AG04450 (cell line): ENCODE measurements around the gene ILKAP. TPM values are rescaled to one million over a fixed set of nuclear protein-coding genes. Genes with fewer than 3 reads are reported as not detected.

Experiments
- CTCF ChIA-PET: fragments of 300-600, 350-600 bp; formaldehyde crosslinking; extraction: SDS; loops from one replicate; lab custom pipeline; 2022; ENCODE audit warnings: antibody characterized with exemption, inconsistent platforms; lab: Charles Lee
- POLR2A ChIA-PET: fragments of 350-600 bp; formaldehyde crosslinking; extraction: SDS; loops from one replicate; lab custom pipeline; 2021; ENCODE audit warnings: antibody characterized with exemption, inconsistent platforms; lab: Yijun Ruan, JAX
- DNase-seq: peaks from one replicate; pipeline ENCODE4 v3.0.0-alpha.2; 2011; ENCODE audit warnings: low read depth, low spot score
- H3K27ac ChIP-seq: one replicate; pipeline ENCODE4 v1.5.1; 2012; ENCODE audit warnings: low read depth, low read length, control low read depth
- H3K27me3 ChIP-seq: one replicate; pipeline ENCODE4 v1.6.0; 2012; ENCODE audit warnings: low read length; ENCODE audit not compliant: control insufficient read depth, insufficient read depth
- H3K4me3 ChIP-seq: 2 replicates; pipeline ENCODE4 v1.5.1; 2011; ENCODE audit warnings: mild to moderate bottlenecking, low read depth, low read length, control low read depth
- H3K9me3 ChIP-seq: 2 replicates; pipeline ENCODE4 v1.5.1; 2012; ENCODE audit warnings: low read length; ENCODE audit not compliant: control insufficient read depth, insufficient read depth
- polyA plus RNA-seq: library from polyadenylated mRNA; depleted of rRNA; stranded (reverse); fragments of >200 nt; gene quantifications from 2 replicates; pipeline ENCODE4 v1.2.3, GENCODE V29; 2011
- TF ChIP-seq, protein P1 (sequence below): IDR thresholded peaks from 2 replicates; pipeline ENCODE4 v1.5.1; 2011; ENCODE audit warnings: low read depth, low read length, control low read depth, inconsistent platforms

ILKAP gene
- polyA plus RNA-seq, 1 experiment: 34.9 TPM

DNA sequence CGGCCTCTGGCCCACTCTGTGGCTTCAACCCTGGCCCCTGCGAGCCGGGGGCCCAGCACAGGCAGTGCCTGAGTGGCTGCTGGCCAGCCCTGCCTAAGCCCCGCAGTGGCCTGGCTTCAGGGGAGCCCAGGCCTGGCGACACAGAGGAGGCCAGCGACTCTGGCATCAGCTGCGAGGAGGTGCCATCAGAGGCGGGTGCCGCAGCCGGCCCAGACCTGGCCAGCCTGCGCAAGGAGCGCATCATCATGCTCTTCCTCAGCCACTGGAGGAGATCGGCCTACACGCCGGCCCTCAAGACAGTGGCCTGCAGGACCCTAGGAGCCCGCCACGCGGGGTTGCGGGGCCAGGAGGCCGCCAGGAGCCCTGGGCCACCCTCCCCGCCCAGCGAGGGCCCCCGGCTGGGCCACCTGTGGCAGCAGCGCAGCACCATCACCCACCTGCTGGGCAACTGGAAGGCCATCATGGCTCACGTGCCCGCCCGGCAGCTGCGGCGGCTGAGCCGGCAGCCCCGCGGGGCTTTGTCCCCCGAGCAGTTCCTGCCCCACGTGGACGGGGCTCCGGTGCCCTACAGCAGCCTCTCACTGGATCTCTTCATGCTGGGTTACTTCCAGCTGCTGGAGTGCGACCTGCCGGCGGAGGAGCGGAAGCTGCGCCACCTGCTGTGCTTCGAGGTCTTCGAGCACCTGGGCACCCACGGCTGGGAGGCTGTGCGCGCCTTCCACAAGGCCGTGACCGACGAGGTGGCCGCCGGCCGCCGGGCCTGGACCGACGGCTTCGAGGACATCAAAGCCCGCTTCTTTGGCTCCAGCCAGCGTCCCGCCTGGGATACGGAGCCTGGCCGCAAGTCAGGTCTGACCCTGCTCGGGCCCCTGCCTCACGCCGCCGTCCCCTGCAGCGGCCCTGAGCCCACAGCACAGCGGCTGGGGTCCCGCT is 72.5 kb downstream of the ILKAP start:
- ChIA-PET CTCF (no interaction called here), POLR2A (no interaction called here)

DNA sequence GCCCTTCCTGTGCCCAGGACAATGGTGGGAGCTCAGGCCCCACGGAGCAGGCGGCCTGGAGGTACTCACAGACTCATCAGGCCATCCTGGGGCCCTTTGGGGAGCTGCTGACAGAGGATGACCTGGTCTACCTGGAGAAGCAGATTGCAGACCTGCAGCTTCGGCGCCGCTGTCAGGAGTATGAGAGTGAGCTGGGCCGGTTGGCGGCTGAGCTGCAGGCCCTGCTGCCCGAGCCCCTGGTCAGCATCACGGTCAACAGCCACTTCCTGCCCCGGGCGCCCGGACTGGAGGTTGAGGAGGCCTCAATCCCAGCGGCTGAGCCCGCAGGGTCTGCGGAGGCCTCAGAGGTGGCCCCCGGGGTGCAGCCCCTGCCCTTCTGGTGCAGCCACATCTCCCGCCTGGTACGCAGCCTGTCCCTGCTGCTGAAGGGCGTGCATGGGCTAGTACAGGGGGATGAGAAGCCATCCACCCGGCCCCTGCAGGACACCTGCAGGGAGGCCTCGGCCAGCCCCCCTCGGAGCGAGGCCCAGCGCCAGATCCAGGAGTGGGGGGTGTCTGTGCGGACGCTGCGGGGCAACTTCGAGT is 73.3 kb downstream of the ILKAP start:
- no peak overlapping the region for H3K27ac ChIP-seq
- DNase-seq: no peak
- H3K4me3 ChIP-seq: no peak overlapping the region
- H3K27me3 ChIP-seq: no peaks in the 10 kb centered on the region
- POLR2A ChIA-PET: no interaction called here
- CTCF ChIA-PET: no interaction called here
- H3K9me3 ChIP-seq: peaks cover 4% of the 10 kb centered on the region; the same call in 1 of the 2 replicates
- TF ChIP-seq, protein P1, sequence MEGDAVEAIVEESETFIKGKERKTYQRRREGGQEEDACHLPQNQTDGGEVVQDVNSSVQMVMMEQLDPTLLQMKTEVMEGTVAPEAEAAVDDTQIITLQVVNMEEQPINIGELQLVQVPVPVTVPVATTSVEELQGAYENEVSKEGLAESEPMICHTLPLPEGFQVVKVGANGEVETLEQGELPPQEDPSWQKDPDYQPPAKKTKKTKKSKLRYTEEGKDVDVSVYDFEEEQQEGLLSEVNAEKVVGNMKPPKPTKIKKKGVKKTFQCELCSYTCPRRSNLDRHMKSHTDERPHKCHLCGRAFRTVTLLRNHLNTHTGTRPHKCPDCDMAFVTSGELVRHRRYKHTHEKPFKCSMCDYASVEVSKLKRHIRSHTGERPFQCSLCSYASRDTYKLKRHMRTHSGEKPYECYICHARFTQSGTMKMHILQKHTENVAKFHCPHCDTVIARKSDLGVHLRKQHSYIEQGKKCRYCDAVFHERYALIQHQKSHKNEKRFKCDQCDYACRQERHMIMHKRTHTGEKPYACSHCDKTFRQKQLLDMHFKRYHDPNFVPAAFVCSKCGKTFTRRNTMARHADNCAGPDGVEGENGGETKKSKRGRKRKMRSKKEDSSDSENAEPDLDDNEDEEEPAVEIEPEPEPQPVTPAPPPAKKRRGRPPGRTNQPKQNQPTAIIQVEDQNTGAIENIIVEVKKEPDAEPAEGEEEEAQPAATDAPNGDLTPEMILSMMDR: no peak

More for the DNA sequence above, 72.5 kb downstream of the ILKAP start:
- TF ChIP-seq, protein P1: no peak
- no peak overlapping the region for H3K4me3 ChIP-seq
- no peak for DNase-seq
- H3K27me3 ChIP-seq: no peaks in the 10 kb centered on the region
- H3K27ac ChIP-seq: no peak overlapping the region
- peaks cover 4% of the 10 kb centered on the region; the same call in 1 of the 2 replicates for H3K9me3 ChIP-seq

DNA sequence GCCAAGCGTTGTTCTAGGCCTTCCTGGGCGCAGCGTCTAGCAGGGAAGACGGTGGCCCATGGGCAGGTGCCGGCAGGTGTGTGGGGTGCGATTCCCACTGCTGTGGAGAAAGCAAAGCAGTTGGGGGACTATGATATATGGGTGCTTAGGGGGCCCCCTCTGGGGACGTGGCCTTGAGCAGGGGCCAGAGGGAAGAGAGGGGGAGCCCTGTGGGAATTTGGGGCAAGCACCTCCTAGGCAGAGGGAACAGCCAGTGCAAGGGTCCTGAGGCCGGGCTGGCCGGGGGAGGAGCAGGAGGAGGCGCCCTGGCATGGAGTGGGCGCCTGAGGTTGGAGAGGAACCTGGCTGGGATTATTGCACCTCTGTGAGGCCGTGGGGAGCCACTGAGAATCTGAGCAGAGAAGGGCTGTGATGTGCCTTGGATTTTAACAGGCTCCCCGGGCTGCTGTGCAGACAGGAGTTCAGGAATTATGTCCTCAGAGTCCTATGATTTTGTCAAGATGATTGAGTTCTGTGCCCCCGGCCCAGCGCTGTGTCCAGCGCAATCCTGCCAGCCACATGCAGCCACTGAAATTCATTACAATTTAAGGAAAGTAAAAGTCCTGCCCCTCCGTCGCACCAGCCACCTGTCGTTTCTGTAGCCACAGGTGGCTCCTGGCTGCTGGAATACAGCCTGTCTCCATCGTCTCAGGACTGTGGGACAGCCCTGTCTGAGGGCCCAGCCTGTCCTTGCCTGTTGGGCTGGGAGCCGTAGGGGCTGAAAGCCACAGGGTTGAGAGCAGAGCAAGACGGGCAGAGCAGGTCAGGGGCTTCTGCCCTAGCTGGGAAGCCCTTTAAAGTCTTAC is 74.1 kb downstream of the ILKAP start:
- ChIA-PET CTCF (no interaction called here), POLR2A (no interaction called here)
- Histone ChIP-seq H3K27me3 (no peaks in the 10 kb centered on the region), H3K9me3 (peaks cover 4% of the 10 kb centered on the region; the same call in 1 of the 2 replicates), H3K4me3 (no peak overlapping the region), H3K27ac (no peak overlapping the region)
- no peak for DNase-seq
- TF ChIP-seq, protein P1: no peak

DNA sequence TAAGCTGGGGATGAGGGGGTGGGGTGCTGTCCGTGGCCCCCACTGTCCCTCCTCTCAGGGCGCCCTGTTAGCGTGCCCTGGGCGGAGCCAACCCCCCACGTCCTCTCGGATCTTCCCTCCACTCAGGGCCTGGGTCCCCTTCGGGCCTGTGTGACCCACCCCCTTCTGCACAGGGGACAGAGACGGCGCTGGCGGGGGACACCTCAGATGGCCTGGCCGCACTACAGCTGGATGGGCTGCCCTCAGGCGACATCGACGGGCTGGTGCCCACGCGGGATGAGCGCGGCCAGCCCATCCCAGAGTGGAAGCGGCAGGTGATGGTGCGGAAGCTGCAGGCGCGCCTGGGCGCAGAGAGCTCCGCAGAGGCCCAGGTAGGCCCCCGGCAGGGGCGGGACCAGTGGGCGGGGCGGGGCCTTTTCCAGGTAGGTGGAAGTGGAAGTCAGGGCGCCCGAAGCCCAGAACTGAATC is 74.9 kb downstream of the ILKAP start:
- ChIA-PET POLR2A (no interaction called here), CTCF (interaction anchor here (0.6 kb wide), 1 partner anchor 242 kb away, joined by 6 read pairs; no protein-coding TSS in a partner anchor)
- TF ChIP-seq, protein P1: no peak
- Histone ChIP-seq H3K27me3 (peaks cover 3% of the 10 kb centered on the region), H3K9me3 (peaks cover 4% of the 10 kb centered on the region; the same call in 1 of the 2 replicates), H3K4me3 (no peak overlapping the region), H3K27ac (no peak overlapping the region)
- no peak for DNase-seq
